ENCODE data around the gene KCNH3.
"Not testable (repeated sequence)": the region's sequence is repeated elsewhere in the genome, so short reads cannot be mapped to it uniquely, and the experiment has no call there.

The KCNH3 gene

GRCh38 chr12:49588721-49589516 is 50.1 kb downstream of the KCNH3 start:
- no peak for FAIRE-seq

GRCh38 chr12:49598527-49598926 is 59.7 kb downstream of the KCNH3 start:
- FAIRE-seq, result no peak

DNA sequence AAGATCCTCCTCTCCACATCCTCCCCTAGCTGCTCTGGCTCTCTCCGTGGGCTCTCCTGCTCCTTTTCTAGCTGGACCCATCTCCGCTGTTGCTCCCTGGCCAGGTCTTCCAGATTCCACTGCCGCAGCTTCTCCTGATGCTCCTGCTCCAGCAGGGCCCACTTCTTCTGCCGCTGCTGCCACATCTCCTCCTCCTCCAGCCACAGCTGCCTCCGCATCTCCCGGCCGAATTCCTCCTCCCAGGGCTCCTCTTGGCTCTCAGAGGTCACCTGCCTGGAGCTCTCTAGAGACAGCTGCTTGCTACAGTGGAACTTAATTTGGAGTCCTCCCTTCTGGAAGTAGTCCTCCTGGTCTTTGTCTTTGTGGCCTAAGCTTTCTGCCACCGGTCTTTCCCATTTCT is 61.1 kb downstream of the KCNH3 start:
- FAIRE-seq, result no peak

DNA sequence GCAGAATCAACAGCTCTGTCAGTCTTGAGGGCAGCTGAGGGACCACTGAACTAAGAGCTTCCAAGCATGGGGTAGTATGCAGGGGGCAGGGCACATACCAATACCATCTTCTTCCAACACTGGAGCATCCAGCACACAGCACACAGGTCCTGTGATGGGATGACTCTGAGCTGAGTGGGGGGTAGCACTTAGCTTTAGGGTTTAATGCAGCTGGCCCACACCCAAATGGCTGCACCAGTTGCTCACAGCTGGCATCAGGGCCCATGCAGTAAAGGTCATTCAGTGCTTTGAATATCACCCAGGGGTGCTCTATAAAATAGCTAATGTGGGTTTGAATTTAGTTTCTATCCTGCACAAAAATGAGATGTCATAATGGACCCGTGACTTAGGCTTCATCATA is 64.9 kb downstream of the KCNH3 start:
- FAIRE-seq, result no peak

DNA sequence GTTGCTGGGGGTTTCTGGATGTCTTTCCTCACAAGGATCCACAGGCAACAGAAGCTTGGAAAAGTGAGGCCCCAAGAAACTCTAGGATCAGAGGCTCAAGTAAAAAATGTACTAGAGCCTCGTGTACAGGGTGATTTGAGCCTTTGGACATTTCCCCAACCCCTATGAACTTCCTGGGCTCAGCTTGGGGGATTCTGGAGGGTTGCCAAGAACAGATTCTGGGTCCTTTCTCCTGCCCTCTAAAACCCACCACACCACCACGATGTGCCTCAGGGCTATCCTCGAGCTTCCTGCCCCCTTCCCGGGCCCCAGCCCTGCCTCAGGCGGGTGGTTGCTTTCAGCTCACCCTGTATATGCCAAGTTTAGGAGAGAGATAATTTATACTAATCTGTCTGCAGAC is 66.0 kb downstream of the KCNH3 start:
- no peak for FAIRE-seq

GRCh38 chr12:49605539-49605938 is 66.7 kb downstream of the KCNH3 start, which contains the start of gene FAM186B:
Gene FAM186B, minus strand, starts transcription at chr12:49605639. Its CDS starts 162 bp downstream, at chr12:49605477.
- not testable (repeated sequence) for FAIRE-seq
